GM21786 (cell line): ENCODE measurements around the gene CCL19.
A peak's percentile ranks its signal among the peaks of the same experiment; 100 is the strongest.

Experiments
- ATAC-seq: cut with Tn5 transposase; IDR thresholded peaks from one replicate; pipeline ENCODE4 v1.9.1; 2021; ENCODE audit not compliant: unreplicated experiment

Gene CCL19

GRCh38 chr9:34664281-34665066 lies 26.6 kb downstream of the CCL19 start:
- peak; percentile 63 for ATAC-seq

GRCh38 chr9:34663303-34663605 lies 27.8 kb downstream of the CCL19 start:
- ATAC-seq, result no peak

- no peak for ATAC-seq
Measured at GRCh38 chr9:34662526-34663302, 28.4 kb downstream of the CCL19 start, which contains the start of gene CCL27. TSS of gene CCL27 (minus strand) at chr9:34662657. CDS start at chr9:34662633, 24 bp downstream.

GRCh38 chr9:34659592-34660253 lies 31.4 kb downstream of the CCL19 start:
- ATAC-seq, result no peak

GRCh38 chr9:34658461-34658860 lies 32.6 kb downstream of the CCL19 start:
- no peak for ATAC-seq

GRCh38 chr9:34656992-34657391 lies 34.1 kb downstream of the CCL19 start:
- no peak for ATAC-seq

GRCh38 chr9:34655394-34655793 lies 35.7 kb downstream of the CCL19 start:
- no peak for ATAC-seq

GRCh38 chr9:34654323-34655051 lies 36.6 kb downstream of the CCL19 start:
- ATAC-seq, result no peak

- no peak for ATAC-seq
Measured at GRCh38 chr9:34653151-34654072, 37.7 kb downstream of the CCL19 start.

GRCh38 chr9:34652602-34653000 lies 38.5 kb downstream of the CCL19 start:
- no peak for ATAC-seq

- ATAC-seq, result no peak
Measured at GRCh38 chr9:34651876-34652601, 39.0 kb downstream of the CCL19 start, which contains the start of gene IL11RA. TSS of gene IL11RA (plus strand) at chr9:34652185. CDS start at chr9:34655218, 3,033 bp downstream.

- no peak for ATAC-seq
Measured at GRCh38 chr9:34651321-34651720, 39.8 kb downstream of the CCL19 start.

GRCh38 chr9:34650816-34651215 lies 40.3 kb downstream of the CCL19 start:
- no peak for ATAC-seq

GRCh38 chr9:34648673-34649072 lies 42.4 kb downstream of the CCL19 start:
- no peak for ATAC-seq

GRCh38 chr9:34647651-34648050 lies 43.4 kb downstream of the CCL19 start:
- no peak for ATAC-seq

- ATAC-seq, result no peak
Measured at GRCh38 chr9:34647084-34647403, 44.0 kb downstream of the CCL19 start.

- ATAC-seq, result peak; percentile 83
Measured at GRCh38 chr9:34646211-34647083, 44.6 kb downstream of the CCL19 start, which contains the start of gene GALT. TSS of gene GALT (plus strand) at chr9:34646675. CDS start at chr9:34646705, 30 bp downstream.

GRCh38 chr9:34644766-34645314 lies 46.2 kb downstream of the CCL19 start:
- ATAC-seq, result no peak
